Measurements from ENCODE around the gene KRT32. TPM values are rescaled to one million over a fixed set of nuclear protein-coding genes. Genes with fewer than 3 reads are reported as not detected.

KRT32 gene
- total RNA-seq, 4 donors from 2014 or later, result 0.41 TPM; not detected in 3

DNA sequence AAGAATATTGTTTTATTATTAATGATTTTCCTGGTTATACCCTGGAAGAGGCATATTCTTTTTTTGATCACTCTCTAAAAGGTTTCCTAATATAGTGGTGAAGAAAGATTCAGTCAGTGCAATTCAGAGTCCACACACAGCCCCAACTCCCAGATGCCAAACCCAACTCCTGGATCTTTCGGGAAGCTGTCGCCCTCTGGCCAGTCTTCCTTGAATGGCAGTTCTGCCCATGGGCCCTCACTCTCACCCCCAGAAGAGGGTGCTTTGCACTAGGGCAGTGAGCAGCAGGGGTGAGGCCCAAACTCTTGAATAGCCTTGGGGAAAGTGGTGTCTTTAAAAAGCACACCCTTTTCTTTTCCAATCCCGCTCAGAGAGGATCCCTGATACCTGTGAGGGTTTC, 11.0 kb downstream of the KRT32 start:
- Histone ChIP-seq H3K36me3 (no peaks in the 10 kb centered on the region), H3K27ac (no peak overlapping the region), H3K4me1 (no peaks in the 10 kb centered on the region), H3K4me3 (no peak overlapping the region), H3K9me3 (no peaks in the 10 kb centered on the region), H3K27me3 (no peaks in the 10 kb centered on the region)
- intact Hi-C loops (cut with DNase I; ENCODE audit: low total_unique reads) (no loop called here), in situ Hi-C loops (cut with MboI; ENCODE audit: low sequenced_read_pairs in 4 of 4) (no loop called here)
- TF ChIP-seq, protein P1, sequence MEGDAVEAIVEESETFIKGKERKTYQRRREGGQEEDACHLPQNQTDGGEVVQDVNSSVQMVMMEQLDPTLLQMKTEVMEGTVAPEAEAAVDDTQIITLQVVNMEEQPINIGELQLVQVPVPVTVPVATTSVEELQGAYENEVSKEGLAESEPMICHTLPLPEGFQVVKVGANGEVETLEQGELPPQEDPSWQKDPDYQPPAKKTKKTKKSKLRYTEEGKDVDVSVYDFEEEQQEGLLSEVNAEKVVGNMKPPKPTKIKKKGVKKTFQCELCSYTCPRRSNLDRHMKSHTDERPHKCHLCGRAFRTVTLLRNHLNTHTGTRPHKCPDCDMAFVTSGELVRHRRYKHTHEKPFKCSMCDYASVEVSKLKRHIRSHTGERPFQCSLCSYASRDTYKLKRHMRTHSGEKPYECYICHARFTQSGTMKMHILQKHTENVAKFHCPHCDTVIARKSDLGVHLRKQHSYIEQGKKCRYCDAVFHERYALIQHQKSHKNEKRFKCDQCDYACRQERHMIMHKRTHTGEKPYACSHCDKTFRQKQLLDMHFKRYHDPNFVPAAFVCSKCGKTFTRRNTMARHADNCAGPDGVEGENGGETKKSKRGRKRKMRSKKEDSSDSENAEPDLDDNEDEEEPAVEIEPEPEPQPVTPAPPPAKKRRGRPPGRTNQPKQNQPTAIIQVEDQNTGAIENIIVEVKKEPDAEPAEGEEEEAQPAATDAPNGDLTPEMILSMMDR (IDR thresholded peaks at IDR 0.05 in 4 of 5, conservative IDR thresholded peaks at IDR 0.05 in 1 of 5), result no peak
- TF ChIP-seq POLR2A (IDR thresholded peaks at IDR 0.05), result no peak
- ATAC-seq, result no peak
- no peak for DNase-seq

DNA sequence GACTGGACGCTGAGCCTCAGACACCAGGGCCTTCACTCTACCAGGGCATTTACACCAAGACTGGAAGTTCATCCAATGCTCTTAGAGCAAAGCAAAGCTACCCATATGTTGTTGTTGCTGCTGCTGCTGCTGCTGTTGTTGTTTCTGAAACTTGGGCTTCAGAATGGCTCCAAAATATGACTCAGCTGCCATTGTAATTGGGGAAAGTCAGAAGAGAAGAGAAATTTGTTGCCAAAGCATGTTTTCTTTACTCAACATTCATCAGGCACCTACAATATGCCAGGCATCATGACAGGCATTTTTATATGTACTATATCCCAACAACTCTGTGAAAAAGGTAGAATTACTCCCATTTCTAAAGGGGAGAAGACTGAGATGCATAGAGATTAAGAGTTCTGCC, 11.9 kb downstream of the KRT32 start:
- intact Hi-C loops (cut with DNase I; ENCODE audit: low total_unique reads) (no loop called here), in situ Hi-C loops (cut with MboI; ENCODE audit: low sequenced_read_pairs in 4 of 4) (no loop called here)
- DNase-seq (no peak), ATAC-seq (no peak)
- Histone ChIP-seq H3K27ac (no peak overlapping the region), H3K9me3 (no peaks in the 10 kb centered on the region), H3K4me1 (no peaks in the 10 kb centered on the region), H3K4me3 (no peak overlapping the region), H3K27me3 (no peaks in the 10 kb centered on the region), H3K36me3 (no peaks in the 10 kb centered on the region)
- TF ChIP-seq, protein P1 (IDR thresholded peaks at IDR 0.05 in 4 of 5, conservative IDR thresholded peaks at IDR 0.05 in 1 of 5), result no peak
- no peak for TF ChIP-seq POLR2A (IDR thresholded peaks at IDR 0.05)

DNA sequence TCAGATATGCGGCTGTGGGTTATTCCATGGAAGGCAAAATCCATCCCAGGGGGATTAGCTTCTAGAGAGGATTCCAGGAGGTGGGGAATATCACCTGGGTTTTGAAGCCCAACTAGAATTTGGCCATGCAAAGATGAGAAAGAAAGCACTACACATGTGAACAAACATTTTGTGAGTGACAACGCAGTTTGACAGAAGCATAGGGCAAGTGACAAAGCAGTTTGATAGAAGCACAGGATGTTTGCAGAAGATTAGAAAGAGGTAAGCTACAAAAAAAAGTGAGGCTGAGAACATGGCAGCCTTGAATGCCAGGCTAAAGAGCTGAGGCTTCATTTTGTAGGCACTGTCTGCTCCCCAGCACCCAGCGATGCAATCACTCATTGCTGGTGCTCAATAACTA, 14.1 kb downstream of the KRT32 start:
- DNase-seq (no peak), ATAC-seq (no peak)
- Histone ChIP-seq H3K9me3 (no peaks in the 10 kb centered on the region), H3K4me3 (no peak overlapping the region), H3K27ac (no peak overlapping the region), H3K4me1 (no peaks in the 10 kb centered on the region), H3K36me3 (no peaks in the 10 kb centered on the region), H3K27me3 (no peaks in the 10 kb centered on the region)
- intact Hi-C loops (cut with DNase I; ENCODE audit: low total_unique reads) (no loop called here), in situ Hi-C loops (cut with MboI; ENCODE audit: low sequenced_read_pairs in 4 of 4) (no loop called here)
- no peak for TF ChIP-seq POLR2A (IDR thresholded peaks at IDR 0.05)
- TF ChIP-seq, protein P1 (IDR thresholded peaks at IDR 0.05 in 4 of 5, conservative IDR thresholded peaks at IDR 0.05 in 1 of 5), result no peak

DNA sequence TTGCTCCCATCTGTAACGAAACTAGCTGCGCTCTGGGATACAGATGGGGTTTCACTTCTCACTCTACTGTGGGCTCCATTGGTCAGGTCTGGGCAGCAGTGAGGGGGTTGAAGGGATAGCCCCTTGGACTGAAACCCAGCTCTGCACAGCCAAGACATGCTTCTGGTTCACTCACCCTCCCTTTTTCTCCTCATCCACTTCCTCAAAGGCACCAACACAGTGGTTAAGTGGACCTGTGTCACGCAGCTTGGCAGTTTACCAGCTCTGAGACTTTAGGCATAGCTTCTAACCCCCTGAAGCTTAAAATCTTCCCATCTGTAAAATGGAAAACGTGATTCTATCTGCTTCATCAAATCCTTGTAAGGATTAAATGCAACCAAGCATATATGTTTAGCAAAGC, 14.9 kb downstream of the KRT32 start:
- in situ Hi-C loops (cut with MboI; ENCODE audit: low sequenced_read_pairs in 4 of 4), result no loop called here
- H3K27me3 ChIP-seq, result no peaks in the 10 kb centered on the region

More for the DNA sequence above, 14.9 kb downstream of the KRT32 start:
- intact Hi-C loops (cut with DNase I; ENCODE audit: low total_unique reads), result no loop called here
- H3K27ac ChIP-seq, result no peak overlapping the region
- no peak for TF ChIP-seq POLR2A (IDR thresholded peaks at IDR 0.05)
- TF ChIP-seq, protein P1 (IDR thresholded peaks at IDR 0.05 in 4 of 5, conservative IDR thresholded peaks at IDR 0.05 in 1 of 5), result no peak
- ATAC-seq, result no peak
- DNase-seq, result no peak
- no peak overlapping the region for H3K4me3 ChIP-seq
- H3K4me1 ChIP-seq, result no peaks in the 10 kb centered on the region
- no peaks in the 10 kb centered on the region for H3K36me3 ChIP-seq
- H3K9me3 ChIP-seq, result no peaks in the 10 kb centered on the region
